GM23248 (cell line): Measurements from ENCODE around the gene MRNIP.

ENCODE experiments used
- EZH2 ChIP-seq: fragments of 200-600 bp; sonication (generic); IDR thresholded peaks from 2 replicates; pipeline ENCODE4 v1.6.1; 2018; ENCODE audit warnings: antibody characterized with exemption, mild to moderate bottlenecking; ENCODE audit not compliant: insufficient read depth, poor library complexity, severe bottlenecking
- EZH2phosphoT487 ChIP-seq: fragments of 200-600 bp; sonication (generic); IDR thresholded peaks from 2 replicates; pipeline ENCODE4 v1.6.1; 2018; ENCODE audit warnings: antibody characterized with exemption, moderate library complexity, mild to moderate bottlenecking, low read depth; ENCODE audit not compliant: insufficient read depth

DNA sequence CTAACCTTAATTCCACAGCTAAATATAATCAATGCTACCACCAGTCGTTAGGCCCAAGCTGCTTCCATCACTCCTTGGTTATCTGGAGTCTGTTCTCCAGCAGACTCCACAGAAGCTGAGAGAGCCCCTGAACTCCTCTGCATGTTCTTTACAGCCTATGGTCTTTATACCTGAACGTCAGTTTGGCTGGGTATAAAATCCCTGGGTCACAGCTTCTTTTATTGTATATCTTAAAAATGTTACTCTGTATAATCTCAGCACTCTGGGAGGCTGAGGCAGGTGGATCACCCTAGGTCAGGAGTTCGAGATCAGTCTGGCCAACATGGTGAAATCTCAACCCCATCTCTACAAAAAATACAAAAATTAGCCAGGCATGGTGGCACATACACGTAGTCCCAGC lies 23.7 kb upstream of the MRNIP start:
- TF ChIP-seq EZH2: no peak
- no peak for TF ChIP-seq EZH2phosphoT487
